Activated CD4-positive, alpha-beta T cell treated with anti-CD3 and anti-CD28 coated beads, Interleukin-2, amount 10 ng/mL, durations not matched to agents 24 days and 14 days (primary cell): ENCODE measurements around the gene GSTA4. TPM values are rescaled to one million over a fixed set of nuclear protein-coding genes. Genes with fewer than 3 reads are reported as not detected.
"Not testable (repeated sequence)": the region's sequence is repeated elsewhere in the genome, so short reads cannot be mapped to it uniquely, and the experiment has no call there.

Experiments
- DNase-seq: peaks from one replicate; pipeline ENCODE4 v3.0.0; 2022
- H3K27ac Mint-ChIP-seq: one replicate; pipeline ENCODE4 v1.8.0; 2022; ENCODE audit warnings: mild to moderate bottlenecking, mixed read lengths
- H3K27me3 Mint-ChIP-seq: one replicate; pipeline ENCODE4 v1.8.0; 2022; ENCODE audit warnings: mixed read lengths
- H3K36me3 Mint-ChIP-seq: one replicate; pipeline ENCODE4 v1.8.0; 2022; ENCODE audit warnings: low read depth, mild to moderate bottlenecking, mixed read lengths
- H3K4me1 Mint-ChIP-seq: one replicate; pipeline ENCODE4 v1.8.0; 2021; ENCODE audit warnings: mixed read lengths
- H3K4me3 Mint-ChIP-seq: one replicate; pipeline ENCODE4 v1.8.0; 2022; ENCODE audit warnings: mild to moderate bottlenecking, moderate library complexity, mixed read lengths
- H3K9me3 Mint-ChIP-seq: one replicate; pipeline ENCODE4 v1.8.0; 2021; ENCODE audit warnings: mixed read lengths
- intact Hi-C: fragments of 100-400 bp; cut with micrococcal nuclease; formaldehyde crosslinking; loops from one replicate; pipeline ENCODE4 v1.15.1; 2023
- total RNA-seq: library from RNA; stranded (reverse); gene quantifications from 2 replicates; pipeline ENCODE4 v1.2.3, GENCODE V29; 2022

GSTA4 gene
- total RNA-seq: 28.7 and 32.1 TPM in 2 replicates

- peak; percentile 97 for DNase-seq
- H3K36me3 Mint-ChIP-seq: peaks cover 20% of the 10 kb centered on the region
- peak within 1 kb of the TSS; percentile 99 for H3K27ac Mint-ChIP-seq
- H3K4me3 Mint-ChIP-seq: peak within 1 kb of the TSS; percentile 94
- H3K9me3 Mint-ChIP-seq: not testable (repeated sequence)
- H3K4me1 Mint-ChIP-seq: peaks cover 45% of the 10 kb centered on the region
- H3K27me3 Mint-ChIP-seq: peaks cover 16% of the 10 kb centered on the region
- intact Hi-C loops: loop anchor here (1.0 to 10.0 kb wide), 8 partner anchors 11 to 770 kb away; partner anchors contain the start of genes EFHC1, GCLC and TMEM14A
Observed at GRCh38 chr6:52995089-52995912, at the start of gene GSTA4. TSS of gene GSTA4 (minus strand) at chr6:52995284. CDS start at chr6:52994243, 1,041 bp downstream.

- H3K4me3 Mint-ChIP-seq: no peak overlapping the region
- intact Hi-C loops: no loop called here
- H3K27ac Mint-ChIP-seq: no peak overlapping the region
- no peaks in the 10 kb centered on the region for H3K27me3 Mint-ChIP-seq
- peaks cover 22% of the 10 kb centered on the region for H3K36me3 Mint-ChIP-seq
- H3K9me3 Mint-ChIP-seq: peaks cover 5% of the 10 kb centered on the region
- no peak for DNase-seq
- H3K4me1 Mint-ChIP-seq: peaks cover 18% of the 10 kb centered on the region
Observed at GRCh38 chr6:53044572-53044971, 49.5 kb upstream of the GSTA4 start.

- intact Hi-C loops: no loop called here
- H3K27me3 Mint-ChIP-seq: no peaks in the 10 kb centered on the region
- no peak overlapping the region for H3K27ac Mint-ChIP-seq
- H3K4me3 Mint-ChIP-seq: no peak overlapping the region
- peaks cover 15% of the 10 kb centered on the region for H3K4me1 Mint-ChIP-seq
- peaks cover 25% of the 10 kb centered on the region for H3K36me3 Mint-ChIP-seq
- peaks cover 6% of the 10 kb centered on the region for H3K9me3 Mint-ChIP-seq
- no peak for DNase-seq
Observed at GRCh38 chr6:53044071-53044470, 49.0 kb upstream of the GSTA4 start.

- H3K4me1 Mint-ChIP-seq: peaks cover 10% of the 10 kb centered on the region
- intact Hi-C loops: no loop called here
- H3K27me3 Mint-ChIP-seq: no peaks in the 10 kb centered on the region
- H3K4me3 Mint-ChIP-seq: no peak overlapping the region
- H3K36me3 Mint-ChIP-seq: peaks cover 26% of the 10 kb centered on the region
- peaks cover 6% of the 10 kb centered on the region for H3K9me3 Mint-ChIP-seq
- no peak overlapping the region for H3K27ac Mint-ChIP-seq
- DNase-seq: no peak
Observed at GRCh38 chr6:53043581-53043980, 48.5 kb upstream of the GSTA4 start.

GRCh38 chr6:53042112-53042511, 47.0 kb upstream of the GSTA4 start:
- peaks cover 6% of the 10 kb centered on the region for H3K9me3 Mint-ChIP-seq
- H3K36me3 Mint-ChIP-seq: peaks cover 28% of the 10 kb centered on the region
- no peaks in the 10 kb centered on the region for H3K4me1 Mint-ChIP-seq
- H3K27ac Mint-ChIP-seq: no peak overlapping the region
- intact Hi-C loops: no loop called here
- DNase-seq: no peak
- H3K4me3 Mint-ChIP-seq: no peak overlapping the region
- H3K27me3 Mint-ChIP-seq: no peaks in the 10 kb centered on the region

- Mint-ChIP-seq H3K27ac (no peak overlapping the region), H3K27me3 (no peaks in the 10 kb centered on the region), H3K4me1 (no peaks in the 10 kb centered on the region), H3K36me3 (peaks cover 31% of the 10 kb centered on the region), H3K4me3 (no peak overlapping the region), H3K9me3 (peaks cover 6% of the 10 kb centered on the region)
- intact Hi-C loops: no loop called here
- DNase-seq: no peak
Observed at GRCh38 chr6:53041356-53041755, 46.3 kb upstream of the GSTA4 start.

GRCh38 chr6:53038596-53038995, 43.5 kb upstream of the GSTA4 start:
- H3K27ac Mint-ChIP-seq: no peak overlapping the region
- no peaks in the 10 kb centered on the region for H3K4me1 Mint-ChIP-seq
- intact Hi-C loops: no loop called here
- H3K4me3 Mint-ChIP-seq: no peak overlapping the region
- H3K36me3 Mint-ChIP-seq: peaks cover 40% of the 10 kb centered on the region
- no peak for DNase-seq
- H3K9me3 Mint-ChIP-seq: peaks cover 6% of the 10 kb centered on the region
- no peaks in the 10 kb centered on the region for H3K27me3 Mint-ChIP-seq

- no peak overlapping the region for H3K4me3 Mint-ChIP-seq
- peaks cover 6% of the 10 kb centered on the region for H3K9me3 Mint-ChIP-seq
Observed at GRCh38 chr6:53038141-53038540, 43.1 kb upstream of the GSTA4 start.

GRCh38 chr6:53035549-53036213, 40.6 kb upstream of the GSTA4 start:
- peaks cover 36% of the 10 kb centered on the region for H3K36me3 Mint-ChIP-seq
- no peak for DNase-seq
- no peak overlapping the region for H3K4me3 Mint-ChIP-seq
- H3K27me3 Mint-ChIP-seq: no peaks in the 10 kb centered on the region
- H3K9me3 Mint-ChIP-seq: peaks cover 6% of the 10 kb centered on the region
- no peaks in the 10 kb centered on the region for H3K4me1 Mint-ChIP-seq
- intact Hi-C loops: no loop called here
- H3K27ac Mint-ChIP-seq: no peak overlapping the region

More at GRCh38 chr6:53038141-53038540, 43.1 kb upstream of the GSTA4 start:
- no peak overlapping the region for H3K27ac Mint-ChIP-seq
- intact Hi-C loops: no loop called here
- peaks cover 41% of the 10 kb centered on the region for H3K36me3 Mint-ChIP-seq
- H3K4me1 Mint-ChIP-seq: no peaks in the 10 kb centered on the region
- no peaks in the 10 kb centered on the region for H3K27me3 Mint-ChIP-seq
- no peak for DNase-seq

- Mint-ChIP-seq H3K4me1 (peaks cover 2% of the 10 kb centered on the region), H3K27me3 (no peaks in the 10 kb centered on the region), H3K9me3 (no peaks in the 10 kb centered on the region), H3K4me3 (no peak overlapping the region), H3K36me3 (peaks cover 30% of the 10 kb centered on the region), H3K27ac (no peak overlapping the region)
- intact Hi-C loops: no loop called here
- DNase-seq: no peak
Observed at GRCh38 chr6:53033764-53034163, 38.7 kb upstream of the GSTA4 start.

- Mint-ChIP-seq H3K36me3 (peaks cover 37% of the 10 kb centered on the region), H3K27ac (no peak overlapping the region), H3K9me3 (no peaks in the 10 kb centered on the region), H3K27me3 (no peaks in the 10 kb centered on the region), H3K4me3 (no peak overlapping the region), H3K4me1 (peaks cover 2% of the 10 kb centered on the region)
- intact Hi-C loops: no loop called here
- DNase-seq: no peak
Observed at GRCh38 chr6:53032849-53033248, 37.8 kb upstream of the GSTA4 start.

GRCh38 chr6:53031281-53031680, 36.2 kb upstream of the GSTA4 start:
- Mint-ChIP-seq H3K27ac (no peak overlapping the region), H3K27me3 (no peaks in the 10 kb centered on the region), H3K4me3 (no peak overlapping the region), H3K4me1 (peaks cover 12% of the 10 kb centered on the region), H3K9me3 (peaks cover 3% of the 10 kb centered on the region), H3K36me3 (peaks cover 38% of the 10 kb centered on the region)
- intact Hi-C loops: no loop called here
- no peak for DNase-seq

GRCh38 chr6:53029761-53030160, 34.7 kb upstream of the GSTA4 start:
- H3K27ac Mint-ChIP-seq: no peak overlapping the region
- no peaks in the 10 kb centered on the region for H3K27me3 Mint-ChIP-seq

GRCh38 chr6:53029257-53029656, 34.2 kb upstream of the GSTA4 start:
- Mint-ChIP-seq H3K4me3 (no peak overlapping the region), H3K9me3 (peaks cover 7% of the 10 kb centered on the region), H3K27ac (peak overlapping the region; percentile 17), H3K36me3 (peaks cover 35% of the 10 kb centered on the region), H3K27me3 (no peaks in the 10 kb centered on the region), H3K4me1 (peaks cover 12% of the 10 kb centered on the region)
- no peak for DNase-seq
- intact Hi-C loops: no loop called here

More at GRCh38 chr6:53029761-53030160, 34.7 kb upstream of the GSTA4 start:
- Mint-ChIP-seq H3K4me3 (no peak overlapping the region), H3K36me3 (peaks cover 35% of the 10 kb centered on the region), H3K4me1 (peaks cover 12% of the 10 kb centered on the region), H3K9me3 (peaks cover 7% of the 10 kb centered on the region)
- no peak for DNase-seq
- intact Hi-C loops: no loop called here
